CD4-positive, CD25-positive, alpha-beta regulatory T cell (primary cell): ENCODE measurements around the gene RPP30. TPM values are rescaled to one million over a fixed set of nuclear protein-coding genes. Genes with fewer than 3 reads are reported as not detected.
"Not testable (repeated sequence)": the region's sequence is repeated elsewhere in the genome, so short reads cannot be mapped to it uniquely, and the experiment has no call there.

ENCODE experiments used
- ATAC-seq, 2 donors: fragments of 150-1000 bp; cut with Tn5 transposase; one replicate each; pipeline ENCODE4 v1.10.0; 2021; ENCODE audit warnings: low read depth in 2 of 2, moderate number of reproducible peaks in 2 of 2, moderate library complexity in 1 of 2
- DNase-seq, 3 donors: peaks; one replicate each; pipeline versions ENCODE4 v3.0.0 to v3.0.0-alpha.2; 2012 to 2022; ENCODE audit warnings: mixed read lengths in 1 of 3
- H3K27ac ChIP-seq: one replicate; pipeline ENCODE4 v1.7.0; 2013; ENCODE audit warnings: mild to moderate bottlenecking, low read length; ENCODE audit not compliant: insufficient read depth, poor library complexity, severe bottlenecking
- H3K27me3 ChIP-seq: one replicate; pipeline ENCODE4 v1.7.0; 2013; ENCODE audit warnings: low read length; ENCODE audit not compliant: control insufficient read depth, insufficient read depth
- H3K36me3 ChIP-seq: one replicate; pipeline ENCODE4 v1.7.0; 2013; ENCODE audit warnings: mild to moderate bottlenecking, low read length, moderate library complexity; ENCODE audit not compliant: control insufficient read depth, insufficient read depth
- H3K4me1 ChIP-seq: 2 replicates; pipeline ENCODE4 v1.7.0; 2013; ENCODE audit warnings: mild to moderate bottlenecking, low read length; ENCODE audit not compliant: insufficient read depth, control insufficient read depth, poor library complexity, severe bottlenecking
- H3K4me3 ChIP-seq: one replicate; pipeline ENCODE4 v1.7.0; 2013; ENCODE audit warnings: low read depth, mild to moderate bottlenecking, low read length, moderate library complexity
- H3K9me3 ChIP-seq, 2 experiments: 1 replicate in 1 of 2; 2 replicates in 1 of 2; pipeline ENCODE4 v1.7.0; 2013; ENCODE audit warnings: low read length in 2 of 2, mild to moderate bottlenecking in 1 of 2, moderate library complexity in 1 of 2; ENCODE audit not compliant: control insufficient read depth in 2 of 2
- H3K27ac Mint-ChIP-seq, 3 donors: one replicate each; pipeline ENCODE4 v1.8.0; 2020 to 2022; ENCODE audit warnings: mild to moderate bottlenecking in 3 of 3, mixed read lengths in 3 of 3, moderate library complexity in 2 of 3
- H3K27me3 Mint-ChIP-seq: one replicate; pipeline ENCODE4 v1.8.0; 2022; ENCODE audit warnings: mild to moderate bottlenecking, mixed read lengths
- H3K36me3 Mint-ChIP-seq: one replicate; pipeline ENCODE4 v1.8.0; 2020; ENCODE audit warnings: mixed read lengths
- H3K4me1 Mint-ChIP-seq, 4 donors: one replicate each; pipeline ENCODE4 v1.8.0; 2020 to 2022; ENCODE audit warnings: mixed read lengths in 4 of 4, mild to moderate bottlenecking in 1 of 4
- H3K4me3 Mint-ChIP-seq, 4 donors: one replicate each; pipeline ENCODE4 v1.8.0; 2020 to 2022; ENCODE audit warnings: mild to moderate bottlenecking in 4 of 4, mixed read lengths in 4 of 4, moderate library complexity in 3 of 4
- H3K9me3 Mint-ChIP-seq, 7 donors: one replicate each; pipeline ENCODE4 v1.8.0; 2020 to 2022; ENCODE audit warnings: mixed read lengths in 7 of 7, mild to moderate bottlenecking in 3 of 7, moderate library complexity in 2 of 7
- polyA plus RNA-seq, 4 donors: library from polyadenylated mRNA; unstranded; fragments of 300-500 nt; fragmentation: Illumina TruSeq; gene quantifications; one replicate each; pipeline ENCODE4 v1.2.3, GENCODE V29; 2021
- total RNA-seq: library from RNA; stranded (reverse); gene quantifications from one replicate; pipeline ENCODE4 v1.2.3, GENCODE V29; 2022

The RPP30 gene
- total and polyA plus RNA-seq, 5 donors from 2014 or later: 27.3 to 54.7 (median 53.5) TPM

GRCh38 chr10:90893190-90893589, 21.4 kb downstream of the RPP30 start:
- Histone ChIP-seq H3K27ac (no peak overlapping the region), H3K27me3 (no peaks in the 10 kb centered on the region), H3K9me3 (no peaks in the 10 kb centered on the region), H3K4me3 (no peak overlapping the region), H3K36me3 (peaks cover 70% of the 10 kb centered on the region), H3K4me1 (no peaks in the 10 kb centered on the region)
- Mint-ChIP-seq H3K36me3 (peaks cover 58% of the 10 kb centered on the region), H3K4me3 (no peak overlapping the region), H3K27ac (peak overlapping the region in 1 of 3 donors; percentile 20), H3K4me1 (peaks cover 22 to 44% (median 37%) of the 10 kb centered on the region in 4 donors), H3K27me3 (no peaks in the 10 kb centered on the region), H3K9me3 (no peaks in the 10 kb centered on the region)
- ATAC-seq (no peak), DNase-seq (no peak)

- not testable (repeated sequence) for H3K27me3 Mint-ChIP-seq, H3K27me3 ChIP-seq, H3K9me3 ChIP-seq, ATAC-seq, H3K9me3 Mint-ChIP-seq, H3K4me1 ChIP-seq
- peaks cover 14 to 32% (median 27%) of the 10 kb centered on the region in 4 donors for H3K4me1 Mint-ChIP-seq
- Histone ChIP-seq H3K36me3 (peaks cover 55% of the 10 kb centered on the region), H3K4me3 (peak overlapping the region; percentile 3), H3K27ac (peak overlapping the region; percentile 26)
- peaks cover 44% of the 10 kb centered on the region for H3K36me3 Mint-ChIP-seq
- peak in 2 of 3 donors; percentile 5 to 51 for DNase-seq
- peak overlapping the region in 2 of 4 donors; percentile 30 to 56 for H3K4me3 Mint-ChIP-seq
- H3K27ac Mint-ChIP-seq: peak overlapping the region; percentile 33 to 62 (median 41)
These were observed 25.1 kb downstream of the RPP30 start for GRCh38 chr10:90896916-90897315.

GRCh38 chr10:90905925-90906324, 34.2 kb downstream of the RPP30 start:
- Mint-ChIP-seq H3K27me3 (no peaks in the 10 kb centered on the region), H3K27ac (no peak overlapping the region), H3K4me1 (no peaks in the 10 kb centered on the region), H3K36me3 (peaks cover 40% of the 10 kb centered on the region), H3K4me3 (no peak overlapping the region), H3K9me3 (peaks cover 0 to 5% (median 0%) of the 10 kb centered on the region in 7 donors)
- peak in 1 of 3 donors; percentile 19 for DNase-seq
- no peak overlapping the region for H3K27ac ChIP-seq
- no peaks in the 10 kb centered on the region for H3K27me3 ChIP-seq
- no peak overlapping the region for H3K4me3 ChIP-seq
- no peaks in the 10 kb centered on the region for H3K9me3 ChIP-seq
- peaks cover 10% of the 10 kb centered on the region for H3K36me3 ChIP-seq
- H3K4me1 ChIP-seq: no peaks in the 10 kb centered on the region
- ATAC-seq: no peak

- Mint-ChIP-seq H3K9me3 (peaks cover 0 to 5% (median 0%) of the 10 kb centered on the region in 7 donors), H3K4me1 (peaks cover 0 to under 1% (median 0%) of the 10 kb centered on the region in 4 donors), H3K4me3 (no peak overlapping the region), H3K27ac (no peak overlapping the region), H3K36me3 (peaks cover 40% of the 10 kb centered on the region), H3K27me3 (no peaks in the 10 kb centered on the region)
- DNase-seq (no peak), ATAC-seq (no peak)
- Histone ChIP-seq H3K27ac (no peak overlapping the region), H3K36me3 (peaks cover 7% of the 10 kb centered on the region), H3K27me3 (no peaks in the 10 kb centered on the region), H3K4me1 (no peaks in the 10 kb centered on the region), H3K9me3 (no peaks in the 10 kb centered on the region), H3K4me3 (no peak overlapping the region)
These were observed 34.8 kb downstream of the RPP30 start for GRCh38 chr10:90906596-90906995.

GRCh38 chr10:90911133-90912051, 39.6 kb downstream of the RPP30 start:
- ATAC-seq (peak; percentile 66 to 76), DNase-seq (peak; percentile 9 to 75 (median 49))
- H3K27me3 ChIP-seq: no peaks in the 10 kb centered on the region
- Mint-ChIP-seq H3K4me1 (peaks cover 0 to 6% (median 1%) of the 10 kb centered on the region in 4 donors), H3K36me3 (peaks cover 18% of the 10 kb centered on the region), H3K27ac (no peak overlapping the region), H3K9me3 (peaks cover 0 to 5% (median 0%) of the 10 kb centered on the region in 7 donors), H3K27me3 (peaks cover 13% of the 10 kb centered on the region), H3K4me3 (no peak overlapping the region)
- H3K4me3 ChIP-seq: no peak overlapping the region
- H3K9me3 ChIP-seq: no peaks in the 10 kb centered on the region
- no peak overlapping the region for H3K27ac ChIP-seq
- no peaks in the 10 kb centered on the region for H3K36me3 ChIP-seq
- H3K4me1 ChIP-seq: no peaks in the 10 kb centered on the region

GRCh38 chr10:90912174-90912573, 40.4 kb downstream of the RPP30 start:
- Histone ChIP-seq H3K27ac (no peak overlapping the region), H3K27me3 (no peaks in the 10 kb centered on the region), H3K36me3 (no peaks in the 10 kb centered on the region), H3K4me1 (no peaks in the 10 kb centered on the region), H3K9me3 (no peaks in the 10 kb centered on the region), H3K4me3 (no peak overlapping the region)
- H3K4me3 Mint-ChIP-seq: no peak overlapping the region
- no peak for DNase-seq
- H3K27ac Mint-ChIP-seq: no peak overlapping the region
- peaks cover 13% of the 10 kb centered on the region for H3K27me3 Mint-ChIP-seq
- H3K36me3 Mint-ChIP-seq: peaks cover 10% of the 10 kb centered on the region
- peaks cover 0 to 6% (median 1%) of the 10 kb centered on the region in 4 donors for H3K4me1 Mint-ChIP-seq
- ATAC-seq: no peak
- H3K9me3 Mint-ChIP-seq: peaks cover 0 to 5% (median 0%) of the 10 kb centered on the region in 7 donors

- Mint-ChIP-seq H3K27me3 (peaks cover 13% of the 10 kb centered on the region), H3K4me3 (no peak overlapping the region)
- ATAC-seq: no peak
These were observed 41.2 kb downstream of the RPP30 start for GRCh38 chr10:90912854-90913479.

More at GRCh38 chr10:90912854-90913479, 41.2 kb downstream of the RPP30 start:
- no peak overlapping the region for H3K27ac ChIP-seq
- H3K4me1 ChIP-seq: no peaks in the 10 kb centered on the region
- peaks cover 0 to 6% (median 1%) of the 10 kb centered on the region in 4 donors for H3K4me1 Mint-ChIP-seq
- DNase-seq: no peak
- H3K36me3 ChIP-seq: no peaks in the 10 kb centered on the region
- no peak overlapping the region for H3K4me3 ChIP-seq
- H3K27me3 ChIP-seq: no peaks in the 10 kb centered on the region
- peaks cover 2% of the 10 kb centered on the region for H3K36me3 Mint-ChIP-seq
- no peaks in the 10 kb centered on the region for H3K9me3 ChIP-seq
- H3K9me3 Mint-ChIP-seq: peaks cover 0 to 5% (median 0%) of the 10 kb centered on the region in 7 donors
- H3K27ac Mint-ChIP-seq: no peak overlapping the region
